ENCODE measurements around the gene IKZF4. TPM values are rescaled to one million over a fixed set of nuclear protein-coding genes. Genes with fewer than 3 reads are reported as not detected.
A peak's percentile ranks its signal among the peaks of the same experiment; 100 is the strongest.
"Not testable (repeated sequence)": the region's sequence is repeated elsewhere in the genome, so short reads cannot be mapped to it uniquely, and the experiment has no call there.

The IKZF4 gene
- total and polyA plus RNA-seq, 2 donors from 2014 or later, result 2.7 to 9.4 TPM

DNA sequence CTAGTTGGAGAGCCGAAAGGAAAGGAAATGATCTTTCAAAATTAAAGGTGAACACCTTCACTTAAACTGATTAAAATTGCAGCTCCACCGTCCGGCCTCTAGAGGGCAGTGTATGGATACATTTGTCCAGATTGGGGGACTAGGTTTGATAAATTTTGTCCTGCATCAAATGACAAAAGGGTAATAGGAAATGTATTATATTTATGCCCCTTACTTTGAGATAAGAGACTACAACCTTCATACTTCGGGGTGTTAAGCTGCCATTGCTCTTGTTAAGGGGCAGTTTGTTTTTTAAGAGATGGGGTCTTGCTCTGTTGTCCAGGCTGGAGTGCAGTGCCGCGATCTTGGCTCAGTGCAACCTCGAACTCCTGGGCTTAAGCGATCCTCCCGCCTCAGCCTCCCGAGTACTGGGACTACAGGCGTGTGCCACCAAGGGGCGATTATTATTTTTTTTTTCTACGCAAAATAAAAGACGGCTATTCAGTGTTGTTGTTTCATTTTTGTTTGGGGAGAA is 24.6 kb upstream of the IKZF4 start:
- peak overlapping the region; percentile 27 to 100 (median 86) for H3K9ac ChIP-seq (ENCODE audit: low read length in 3 of 3)
- no peaks in the 10 kb centered on the region for H3K27me3 ChIP-seq (ENCODE audit: control insufficient read depth, insufficient read depth, low read length)
- peak overlapping the region; percentile 78 to 100 (median 98) for H3K4me3 ChIP-seq (ENCODE audit: low read length in 3 of 3)
- H3K4me1 ChIP-seq (ENCODE audit: control insufficient read depth in 2 of 3, insufficient read depth in 2 of 3, low read depth in 1 of 3, low read length in 3 of 3), result peaks cover 0 to 5% (median 2%) of the 10 kb centered on the region in 3 donors
- peak; percentile 56 to 88 (median 68) for DNase-seq
- no peaks in the 10 kb centered on the region for H3K9me3 ChIP-seq (ENCODE audit: control insufficient read depth in 2 of 3, insufficient read depth in 1 of 3, low read length in 3 of 3)
- intact Hi-C loops (cut with DNase I), result no loop called here
- peaks cover 6 to 27% (median 17%) of the 10 kb centered on the region in 3 donors for H3K36me3 ChIP-seq (ENCODE audit: control insufficient read depth in 2 of 3, insufficient read depth in 3 of 3, low read length in 3 of 3)
- peak overlapping the region; percentile 92 to 94 for H3K27ac ChIP-seq (ENCODE audit: low read depth in 2 of 2, low read length in 2 of 2)
- TF ChIP-seq, protein P1, sequence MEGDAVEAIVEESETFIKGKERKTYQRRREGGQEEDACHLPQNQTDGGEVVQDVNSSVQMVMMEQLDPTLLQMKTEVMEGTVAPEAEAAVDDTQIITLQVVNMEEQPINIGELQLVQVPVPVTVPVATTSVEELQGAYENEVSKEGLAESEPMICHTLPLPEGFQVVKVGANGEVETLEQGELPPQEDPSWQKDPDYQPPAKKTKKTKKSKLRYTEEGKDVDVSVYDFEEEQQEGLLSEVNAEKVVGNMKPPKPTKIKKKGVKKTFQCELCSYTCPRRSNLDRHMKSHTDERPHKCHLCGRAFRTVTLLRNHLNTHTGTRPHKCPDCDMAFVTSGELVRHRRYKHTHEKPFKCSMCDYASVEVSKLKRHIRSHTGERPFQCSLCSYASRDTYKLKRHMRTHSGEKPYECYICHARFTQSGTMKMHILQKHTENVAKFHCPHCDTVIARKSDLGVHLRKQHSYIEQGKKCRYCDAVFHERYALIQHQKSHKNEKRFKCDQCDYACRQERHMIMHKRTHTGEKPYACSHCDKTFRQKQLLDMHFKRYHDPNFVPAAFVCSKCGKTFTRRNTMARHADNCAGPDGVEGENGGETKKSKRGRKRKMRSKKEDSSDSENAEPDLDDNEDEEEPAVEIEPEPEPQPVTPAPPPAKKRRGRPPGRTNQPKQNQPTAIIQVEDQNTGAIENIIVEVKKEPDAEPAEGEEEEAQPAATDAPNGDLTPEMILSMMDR (IDR thresholded peaks at IDR 0.05; ENCODE audit: borderline replicate concordance, extremely low read depth, insufficient read depth), result peak; percentile 90
- FAIRE-seq, result peak; percentile 52

DNA sequence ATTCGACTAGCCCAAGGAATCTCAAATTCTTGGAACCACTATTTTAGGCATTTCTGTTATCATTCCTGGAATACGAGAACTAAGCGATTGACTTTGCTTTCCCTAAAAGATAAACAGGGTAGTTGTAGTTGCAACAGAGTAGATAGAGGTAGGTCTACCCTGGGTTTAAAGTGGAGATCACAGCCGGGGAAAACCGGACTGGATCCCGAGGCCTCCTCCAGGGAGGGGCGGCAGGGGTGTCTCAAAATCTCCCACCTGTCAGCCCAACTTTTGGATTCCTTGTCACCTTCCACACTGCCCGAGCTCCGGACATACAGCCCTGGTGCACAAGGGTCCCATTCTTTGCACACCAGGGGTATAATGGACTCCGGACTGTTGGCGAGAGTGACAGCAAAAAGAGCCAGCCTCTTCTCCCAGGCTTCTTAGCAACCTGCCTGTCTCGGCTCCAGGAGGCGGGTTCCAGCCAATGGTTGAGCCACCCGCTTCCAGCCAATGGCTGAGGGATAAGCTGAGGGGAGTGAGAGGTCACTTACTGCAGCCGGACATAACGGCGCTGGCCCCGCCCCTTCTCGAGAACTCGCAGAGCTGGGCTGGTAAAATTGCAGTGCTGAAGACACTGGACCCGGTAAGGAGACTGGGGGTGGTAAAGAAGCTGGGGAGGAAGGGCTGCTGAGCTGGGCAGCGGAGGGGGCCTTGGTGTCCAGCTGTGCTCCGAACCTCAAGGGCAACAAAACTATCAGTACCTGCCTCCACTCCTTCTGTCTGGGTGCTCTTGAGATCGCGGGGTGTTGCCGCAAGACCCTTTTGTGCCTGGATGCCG is 23.9 kb upstream of the IKZF4 start, which contains the start of gene SUOX:
Gene SUOX (plus strand): TSS at position 562 of the 820 bp plus-strand sequence. CDS start 4,946 bp downstream, outside the sequence.
- Histone ChIP-seq H3K27ac (ENCODE audit: low read depth in 2 of 2, low read length in 2 of 2) (peak within 1 kb of the TSS; percentile 92 to 94), H3K36me3 (ENCODE audit: control insufficient read depth in 2 of 3, insufficient read depth in 3 of 3, low read length in 3 of 3) (peaks cover 4 to 23% (median 15%) of the 10 kb centered on the region in 3 donors), H3K4me1 (ENCODE audit: control insufficient read depth in 2 of 3, insufficient read depth in 2 of 3, low read depth in 1 of 3, low read length in 3 of 3) (peaks cover 0 to 10% (median 5%) of the 10 kb centered on the region in 3 donors), H3K9ac (ENCODE audit: low read length in 3 of 3) (peak within 1 kb of the TSS; percentile 86 to 100 (median 95)), H3K4me3 (ENCODE audit: low read length in 3 of 3) (peak within 1 kb of the TSS; percentile 78 to 100 (median 98)), H3K9me3 (ENCODE audit: control insufficient read depth in 2 of 3, insufficient read depth in 1 of 3, low read length in 3 of 3) (no peaks in the 10 kb centered on the region), H3K27me3 (ENCODE audit: control insufficient read depth, insufficient read depth, low read length) (no peaks in the 10 kb centered on the region)
- TF ChIP-seq, protein P1 (IDR thresholded peaks at IDR 0.05; ENCODE audit: borderline replicate concordance, extremely low read depth, insufficient read depth), result no peak
- FAIRE-seq (peak; percentile 97), DNase-seq (peak; percentile 97 to 99 (median 98))
- intact Hi-C loops (cut with DNase I), result no loop called here

DNA sequence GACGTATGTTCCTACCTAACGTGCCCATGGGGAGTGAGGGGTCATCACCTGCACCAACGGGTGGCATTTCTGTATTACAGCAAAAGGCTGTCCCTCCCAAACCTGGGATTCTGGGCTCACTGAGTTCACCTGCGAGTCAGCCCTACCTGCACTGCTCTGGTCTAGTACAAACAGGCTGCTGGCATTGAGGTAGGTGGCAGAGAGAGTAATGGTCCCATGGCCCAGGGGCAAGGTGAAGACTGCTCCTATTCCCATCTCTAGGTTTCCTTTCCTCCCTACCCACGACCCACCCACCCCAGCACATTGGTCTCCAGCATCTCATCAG is 23.3 kb upstream of the IKZF4 start:
- Histone ChIP-seq H3K4me3 (ENCODE audit: low read length in 3 of 3) (peak overlapping the region; percentile 78 to 100 (median 98)), H3K36me3 (ENCODE audit: control insufficient read depth in 2 of 3, insufficient read depth in 3 of 3, low read length in 3 of 3) (peaks cover 4 to 18% (median 14%) of the 10 kb centered on the region in 3 donors), H3K27me3 (ENCODE audit: control insufficient read depth, insufficient read depth, low read length) (no peaks in the 10 kb centered on the region), H3K27ac (ENCODE audit: low read depth in 2 of 2, low read length in 2 of 2) (peak overlapping the region; percentile 92 to 94), H3K9me3 (ENCODE audit: control insufficient read depth in 2 of 3, insufficient read depth in 1 of 3, low read length in 3 of 3) (no peaks in the 10 kb centered on the region), H3K9ac (ENCODE audit: low read length in 3 of 3) (peak overlapping the region; percentile 74 to 100 (median 95)), H3K4me1 (ENCODE audit: control insufficient read depth in 2 of 3, insufficient read depth in 2 of 3, low read depth in 1 of 3, low read length in 3 of 3) (peaks cover 0 to 14% (median 10%) of the 10 kb centered on the region in 3 donors)
- DNase-seq (peak in 1 of 5 donors; percentile 51), FAIRE-seq (no peak)
- TF ChIP-seq, protein P1 (IDR thresholded peaks at IDR 0.05; ENCODE audit: borderline replicate concordance, extremely low read depth, insufficient read depth), result no peak
- intact Hi-C loops (cut with DNase I), result no loop called here

DNA sequence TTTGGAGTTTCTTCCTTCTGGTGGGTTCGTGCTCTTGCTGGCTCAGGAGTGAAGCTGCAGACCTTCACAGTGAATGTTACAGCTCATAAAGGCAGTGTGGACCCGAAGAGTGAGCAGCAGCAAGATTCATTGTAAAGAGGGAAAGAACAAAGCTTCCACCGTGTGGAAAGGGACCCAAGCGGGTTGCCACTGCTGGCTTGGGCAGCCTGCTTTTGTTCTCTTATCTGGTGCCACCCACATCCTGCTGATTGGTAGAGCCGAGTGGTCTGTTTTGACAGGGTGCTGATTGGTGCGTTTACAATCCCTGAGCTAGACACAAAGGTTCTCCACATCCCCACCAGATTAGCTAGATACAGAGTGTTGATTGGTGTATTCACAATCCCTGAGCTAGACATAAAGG is 21.3 kb upstream of the IKZF4 start:
- H3K4me3 ChIP-seq (ENCODE audit: low read length in 3 of 3); FAIRE-seq; intact Hi-C loops (cut with DNase I); H3K27me3 ChIP-seq (ENCODE audit: control insufficient read depth, insufficient read depth, low read length); DNase-seq; H3K27ac ChIP-seq (ENCODE audit: low read depth in 2 of 2, low read length in 2 of 2); H3K9me3 ChIP-seq (ENCODE audit: control insufficient read depth in 2 of 3, insufficient read depth in 1 of 3, low read length in 3 of 3); H3K9ac ChIP-seq (ENCODE audit: low read length in 3 of 3): not testable (repeated sequence)
- Histone ChIP-seq H3K36me3 (ENCODE audit: control insufficient read depth in 2 of 3, insufficient read depth in 3 of 3, low read length in 3 of 3) (peaks cover 0 to 12% (median 9%) of the 10 kb centered on the region in 3 donors), H3K4me1 (ENCODE audit: control insufficient read depth in 2 of 3, insufficient read depth in 2 of 3, low read depth in 1 of 3, low read length in 3 of 3) (peaks cover 0 to 14% (median 10%) of the 10 kb centered on the region in 3 donors)

DNA sequence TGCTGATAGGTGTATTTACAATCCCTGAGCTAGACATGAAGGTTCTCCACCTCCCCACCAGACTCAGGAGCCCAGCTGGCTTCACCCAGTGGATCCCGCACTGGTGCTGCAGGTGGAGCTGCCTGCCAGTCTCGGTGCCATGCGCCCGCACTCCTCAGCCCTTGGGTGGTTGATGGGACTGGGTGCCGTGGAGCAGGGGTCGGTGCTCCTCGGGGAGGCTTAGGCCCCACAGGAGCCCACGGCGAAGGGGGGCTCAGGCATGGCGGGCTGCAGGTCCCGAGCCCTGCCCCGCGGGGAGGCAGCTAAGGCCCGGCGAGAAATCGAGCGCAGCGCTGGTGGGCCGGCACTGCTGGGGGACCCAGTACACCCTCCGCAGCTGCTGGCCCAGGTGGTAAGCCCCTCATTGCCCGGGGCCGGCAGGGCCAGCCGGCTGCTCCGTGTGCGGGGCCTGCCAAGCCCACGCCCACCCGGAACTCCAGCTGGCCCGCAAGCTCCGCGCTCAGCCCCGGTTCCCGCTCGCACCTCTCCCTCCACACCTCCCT is 20.8 kb upstream of the IKZF4 start:
- DNase-seq; FAIRE-seq; H3K4me3 ChIP-seq (ENCODE audit: low read length in 3 of 3); H3K9me3 ChIP-seq (ENCODE audit: control insufficient read depth in 2 of 3, insufficient read depth in 1 of 3, low read length in 3 of 3); H3K27ac ChIP-seq (ENCODE audit: low read depth in 2 of 2, low read length in 2 of 2); H3K9ac ChIP-seq (ENCODE audit: low read length in 3 of 3); H3K27me3 ChIP-seq (ENCODE audit: control insufficient read depth, insufficient read depth, low read length); intact Hi-C loops (cut with DNase I): not testable (repeated sequence)
- peaks cover 0 to 14% (median 10%) of the 10 kb centered on the region in 3 donors for H3K4me1 ChIP-seq (ENCODE audit: control insufficient read depth in 2 of 3, insufficient read depth in 2 of 3, low read depth in 1 of 3, low read length in 3 of 3)
- peaks cover 0 to 13% (median 12%) of the 10 kb centered on the region in 3 donors for H3K36me3 ChIP-seq (ENCODE audit: control insufficient read depth in 2 of 3, insufficient read depth in 3 of 3, low read length in 3 of 3)

Measured in kidney (tissue), 14 donors.